GM19324 (cell line): ENCODE results near the gene FHIP2A.
"Not testable (repeated sequence)": the region's sequence is repeated elsewhere in the genome, so short reads cannot be mapped to it uniquely, and the experiment has no call there.

Experiments
- ATAC-seq: cut with Tn5 transposase; IDR thresholded peaks from one replicate; pipeline ENCODE4 v1.9.1; 2021; ENCODE audit warnings: mild to moderate bottlenecking, moderate library complexity; ENCODE audit not compliant: unreplicated experiment, low FRiP score

Gene FHIP2A

GRCh38 chr10:114811862-114812261 lies 9.7 kb upstream of the FHIP2A start:
- ATAC-seq, result no peak

- no peak for ATAC-seq
Measured at GRCh38 chr10:114815791-114816190, 5.8 kb upstream of the FHIP2A start.

GRCh38 chr10:114816308-114816707 lies 5.3 kb upstream of the FHIP2A start:
- no peak for ATAC-seq

- ATAC-seq, result no peak
Measured at GRCh38 chr10:114819322-114819721, 2.3 kb upstream of the FHIP2A start.

GRCh38 chr10:114821915-114822443 lies 399 bp downstream of the FHIP2A start:
- peak; percentile 63 for ATAC-seq

- ATAC-seq, result peak; percentile 34
Measured at GRCh38 chr10:114822444-114823076, 980 bp downstream of the FHIP2A start.

- ATAC-seq, result no peak
Measured at GRCh38 chr10:114823077-114823463, 1.5 kb downstream of the FHIP2A start.

- no peak for ATAC-seq
Measured at GRCh38 chr10:114824391-114824790, 2.8 kb downstream of the FHIP2A start.

GRCh38 chr10:114825513-114826253 lies 4.1 kb downstream of the FHIP2A start:
- ATAC-seq, result no peak

- no peak for ATAC-seq
Measured at GRCh38 chr10:114829160-114829909, 7.8 kb downstream of the FHIP2A start.

- no peak for ATAC-seq
Measured at GRCh38 chr10:114831186-114831867, 9.7 kb downstream of the FHIP2A start.

GRCh38 chr10:114837690-114838089 lies 16.1 kb downstream of the FHIP2A start:
- no peak for ATAC-seq

GRCh38 chr10:114839901-114840300 lies 18.3 kb downstream of the FHIP2A start:
- ATAC-seq, result no peak

GRCh38 chr10:114845978-114846693 lies 24.6 kb downstream of the FHIP2A start:
- ATAC-seq, result no peak

GRCh38 chr10:114847517-114847916 lies 25.9 kb downstream of the FHIP2A start:
- not testable (repeated sequence) for ATAC-seq

GRCh38 chr10:114849674-114850073 lies 28.1 kb downstream of the FHIP2A start:
- no peak for ATAC-seq

GRCh38 chr10:114850126-114850525 lies 28.5 kb downstream of the FHIP2A start:
- no peak for ATAC-seq

- ATAC-seq, result no peak
Measured at GRCh38 chr10:114851336-114851735, 29.8 kb downstream of the FHIP2A start.

GRCh38 chr10:114852197-114852596 lies 30.6 kb downstream of the FHIP2A start:
- ATAC-seq, result no peak

GRCh38 chr10:114854906-114855305 lies 33.3 kb downstream of the FHIP2A start:
- no peak for ATAC-seq
